ENCODE data around the gene NUDT3. TPM values are rescaled to one million over a fixed set of nuclear protein-coding genes. Genes with fewer than 3 reads are reported as not detected.
"Not testable (repeated sequence)": the region's sequence is repeated elsewhere in the genome, so short reads cannot be mapped to it uniquely, and the experiment has no call there.

NUDT3 gene
- total and polyA plus RNA-seq, 9 donors, result 16.0 to 60.7 (median 50.2) TPM

DNA sequence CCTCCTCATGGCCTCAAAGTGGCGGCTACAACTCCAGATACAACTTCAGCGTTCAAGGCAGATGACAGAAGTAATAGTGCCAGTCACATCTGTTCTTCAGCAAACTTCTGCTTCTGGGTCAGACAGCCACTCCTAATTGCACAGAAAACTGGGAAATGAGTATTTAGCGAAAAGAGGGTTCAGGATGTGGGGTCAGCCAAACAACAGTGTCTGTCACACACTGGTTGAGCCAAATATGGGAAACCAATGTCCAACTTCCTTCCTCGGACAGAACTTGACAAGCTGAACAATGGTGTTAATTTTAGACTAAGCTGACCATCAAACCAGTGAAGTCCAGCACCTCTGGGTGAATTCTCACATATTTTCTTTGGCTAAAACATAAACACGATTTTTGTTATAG, 22.1 kb downstream of the NUDT3 start:
- no peak overlapping the region for H3K27ac ChIP-seq
- no peaks in the 10 kb centered on the region for H3K4me1 ChIP-seq (ENCODE audit: insufficient read depth)
- H3K27me3 ChIP-seq, result no peaks in the 10 kb centered on the region
- H3K9me3 ChIP-seq, result no peaks in the 10 kb centered on the region
- no peak overlapping the region for H3K4me3 ChIP-seq
- no peak for DNase-seq
- 78 to 92% (median 91%) methylated on average over 5 of the region's 5 CpGs for WGBS, 3 donors
- intact Hi-C loops (cut with DNase I), result no loop called here
- TF ChIP-seq, protein P1, sequence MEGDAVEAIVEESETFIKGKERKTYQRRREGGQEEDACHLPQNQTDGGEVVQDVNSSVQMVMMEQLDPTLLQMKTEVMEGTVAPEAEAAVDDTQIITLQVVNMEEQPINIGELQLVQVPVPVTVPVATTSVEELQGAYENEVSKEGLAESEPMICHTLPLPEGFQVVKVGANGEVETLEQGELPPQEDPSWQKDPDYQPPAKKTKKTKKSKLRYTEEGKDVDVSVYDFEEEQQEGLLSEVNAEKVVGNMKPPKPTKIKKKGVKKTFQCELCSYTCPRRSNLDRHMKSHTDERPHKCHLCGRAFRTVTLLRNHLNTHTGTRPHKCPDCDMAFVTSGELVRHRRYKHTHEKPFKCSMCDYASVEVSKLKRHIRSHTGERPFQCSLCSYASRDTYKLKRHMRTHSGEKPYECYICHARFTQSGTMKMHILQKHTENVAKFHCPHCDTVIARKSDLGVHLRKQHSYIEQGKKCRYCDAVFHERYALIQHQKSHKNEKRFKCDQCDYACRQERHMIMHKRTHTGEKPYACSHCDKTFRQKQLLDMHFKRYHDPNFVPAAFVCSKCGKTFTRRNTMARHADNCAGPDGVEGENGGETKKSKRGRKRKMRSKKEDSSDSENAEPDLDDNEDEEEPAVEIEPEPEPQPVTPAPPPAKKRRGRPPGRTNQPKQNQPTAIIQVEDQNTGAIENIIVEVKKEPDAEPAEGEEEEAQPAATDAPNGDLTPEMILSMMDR (IDR thresholded peaks at IDR 0.05), result no peak
- TF ChIP-seq EP300 (IDR thresholded peaks at IDR 0.05) (no peak), POLR2A (IDR thresholded peaks at IDR 0.05) (no peak)
- no peaks in the 10 kb centered on the region for H3K36me3 ChIP-seq

DNA sequence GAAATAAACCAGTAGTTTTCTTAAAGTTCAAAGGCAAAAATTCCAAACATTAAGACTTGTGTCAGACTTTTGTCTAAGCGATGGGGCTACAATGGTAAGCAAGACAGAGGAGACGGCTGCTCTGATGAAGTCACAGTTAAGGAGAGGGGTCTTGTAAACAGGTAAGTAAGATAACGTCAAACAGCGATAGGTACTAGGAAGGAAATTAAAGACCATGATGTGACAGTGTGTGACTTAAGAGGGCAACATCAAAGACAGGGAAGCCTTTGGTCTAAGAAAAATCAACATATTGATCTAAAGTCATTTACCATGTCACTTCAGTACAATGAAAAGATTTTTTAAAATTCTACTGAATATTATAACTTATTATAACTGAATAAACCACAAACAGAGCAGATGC, 23.1 kb downstream of the NUDT3 start:
- no peaks in the 10 kb centered on the region for H3K36me3 ChIP-seq
- H3K4me3 ChIP-seq, result no peak overlapping the region
- H3K4me1 ChIP-seq (ENCODE audit: insufficient read depth), result no peaks in the 10 kb centered on the region
- DNase-seq, result no peak
- H3K27ac ChIP-seq, result no peak overlapping the region
- no peaks in the 10 kb centered on the region for H3K9me3 ChIP-seq
- TF ChIP-seq, protein P1 (IDR thresholded peaks at IDR 0.05), result no peak
- TF ChIP-seq POLR2A (IDR thresholded peaks at IDR 0.05) (no peak), EP300 (IDR thresholded peaks at IDR 0.05) (no peak)
- intact Hi-C loops (cut with DNase I), result no loop called here
- H3K27me3 ChIP-seq, result no peaks in the 10 kb centered on the region
- WGBS, 3 donors, result 90 to 93% (median 92%) methylated on average over 4 of the region's 4 CpGs

DNA sequence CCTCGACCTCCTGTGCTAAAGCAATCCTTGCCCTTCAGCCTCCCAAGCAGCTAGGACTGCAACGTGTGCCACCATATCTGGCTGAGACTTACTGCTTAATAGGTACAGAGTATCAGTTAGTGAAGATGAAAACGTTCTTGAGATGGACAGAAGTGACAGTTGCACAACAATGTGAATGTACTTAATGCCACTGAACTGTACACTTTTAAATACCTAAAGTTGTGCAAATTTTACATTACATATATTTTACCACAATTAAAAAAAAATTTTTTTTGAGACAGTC, 25.9 kb downstream of the NUDT3 start:
- TF ChIP-seq, protein P1 (IDR thresholded peaks at IDR 0.05), result no peak
- no peak for TF ChIP-seq POLR2A (IDR thresholded peaks at IDR 0.05)
- TF ChIP-seq EP300 (IDR thresholded peaks at IDR 0.05), result no peak
- Histone ChIP-seq H3K27ac (no peak overlapping the region), H3K36me3 (no peaks in the 10 kb centered on the region), H3K27me3 (no peaks in the 10 kb centered on the region), H3K4me1 (ENCODE audit: insufficient read depth) (peaks cover 2% of the 10 kb centered on the region), H3K4me3 (no peak overlapping the region), H3K9me3 (no peaks in the 10 kb centered on the region)
- WGBS, 3 donors, result 75 to 84% (median 76%) methylated on average over 3 of the region's 3 CpGs
- intact Hi-C loops (cut with DNase I), result no loop called here
- DNase-seq, result no peak

DNA sequence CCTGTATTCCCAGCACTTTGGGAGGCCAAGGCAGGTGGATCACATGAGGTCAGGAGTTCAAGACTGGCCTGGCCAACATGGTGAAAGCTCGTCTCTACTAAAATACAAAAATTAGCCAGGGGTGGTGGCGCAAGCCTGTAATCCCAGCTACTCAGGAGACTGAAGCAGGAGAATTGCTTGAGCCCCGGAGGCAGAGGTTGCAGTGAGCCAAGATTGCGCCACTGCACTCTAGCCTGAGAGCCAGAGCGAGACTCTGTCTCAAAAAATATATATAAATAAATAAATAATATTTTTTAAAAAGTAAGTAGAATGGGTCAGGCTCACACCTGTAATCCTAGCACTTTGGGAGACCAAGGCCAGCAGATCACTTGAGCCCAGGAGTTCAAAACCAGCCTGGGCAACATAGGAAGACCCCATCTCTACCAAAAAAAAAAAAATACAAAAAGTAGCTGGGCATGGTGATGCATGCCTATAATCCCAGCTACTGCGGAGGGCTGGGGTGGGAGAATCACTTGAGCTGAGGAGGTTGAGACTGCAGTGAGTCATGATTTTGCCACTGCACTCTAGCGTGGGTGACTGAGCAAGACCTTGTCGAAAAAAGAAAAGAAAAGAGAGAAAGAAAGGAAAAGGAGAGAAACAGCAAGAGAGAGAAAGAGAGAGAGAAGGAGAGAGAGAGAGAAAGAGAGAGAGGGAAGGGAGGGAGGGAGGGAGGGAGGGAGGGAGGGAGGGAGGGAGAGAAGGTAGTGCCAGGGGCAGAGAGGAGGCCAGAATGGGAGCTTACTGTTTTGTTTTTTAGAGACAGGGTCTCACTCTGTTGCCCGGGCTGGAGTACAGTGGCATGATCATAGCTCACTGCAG, 26.5 kb downstream of the NUDT3 start:
- H3K36me3 ChIP-seq; intact Hi-C loops (cut with DNase I); H3K27me3 ChIP-seq; H3K27ac ChIP-seq; H3K4me1 ChIP-seq (ENCODE audit: insufficient read depth); H3K9me3 ChIP-seq; DNase-seq; H3K4me3 ChIP-seq: not testable (repeated sequence)
- 86 to 93% (median 87%) methylated on average over 9 of the region's 9 CpGs for WGBS, 3 donors

DNA sequence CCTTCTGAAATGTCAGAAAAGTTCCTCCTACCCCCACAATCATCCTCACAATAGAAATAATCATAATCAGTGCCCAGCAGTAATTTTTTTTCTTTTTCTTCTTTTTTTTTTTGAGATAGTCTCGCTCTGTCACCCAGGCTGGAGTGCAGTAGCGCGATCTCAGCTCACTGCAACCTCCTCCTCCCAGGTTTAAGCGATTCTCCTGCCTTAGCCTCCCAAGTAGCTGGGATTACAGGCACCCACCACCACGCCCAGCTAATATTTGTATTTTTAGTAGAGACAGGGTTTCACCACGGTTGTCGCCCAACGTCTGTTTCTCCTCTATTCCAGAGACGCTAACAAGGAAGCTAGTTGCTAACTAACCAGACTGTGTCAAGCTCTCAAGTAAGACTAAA, 28.8 kb downstream of the NUDT3 start:
- 92 to 95% (median 94%) methylated on average over 9 of the region's 9 CpGs for WGBS, 3 donors
- intact Hi-C loops (cut with DNase I); DNase-seq; H3K27ac ChIP-seq; H3K27me3 ChIP-seq; H3K4me3 ChIP-seq; H3K4me1 ChIP-seq (ENCODE audit: insufficient read depth); H3K36me3 ChIP-seq; H3K9me3 ChIP-seq: not testable (repeated sequence)

All from ovary (tissue), 9 donors.